Erythroblast (primary cell): ENCODE measurements around the gene C1orf105.

ENCODE experiments used
- GATA1 ChIP-seq: IDR thresholded peaks from 2 replicates; pipeline ENCODE4 v1.6.1; 2011; ENCODE audit warnings: low read depth, mild to moderate bottlenecking, control low read depth, low read length, moderate library complexity
- POLR2A ChIP-seq: IDR thresholded peaks from 2 replicates; pipeline ENCODE4 v1.6.1; 2011; ENCODE audit warnings: mild to moderate bottlenecking, low read length

GRCh38 chr1:172513479-172513878 lies 93.0 kb downstream of the C1orf105 start:
- peak; percentile 31 for TF ChIP-seq POLR2A
- no peak for TF ChIP-seq GATA1
